ENCODE measurements around the gene NDOR1. TPM values are rescaled to one million over a fixed set of nuclear protein-coding genes. Genes with fewer than 3 reads are reported as not detected.

Gene NDOR1
- total RNA-seq, 4 donors from 2014 or later, result 14.3 to 47.5 (median 22.0) TPM

GRCh38 chr9:137222190-137223077, 16.9 kb downstream of the NDOR1 start, which contains the start of gene RNF208:
Gene RNF208 (minus strand): TSS chr9:137222240. CDS start chr9:137221212, 1,028 bp downstream.
- Histone ChIP-seq H3K27me3 (no peaks in the 10 kb centered on the region), H3K9me3 (no peaks in the 10 kb centered on the region), H3K4me3 (peak within 1 kb of the TSS; percentile 56 to 75 (median 62)), H3K36me3 (no peaks in the 10 kb centered on the region), H3K4me1 (peaks cover 18 to 50% (median 45%) of the 10 kb centered on the region in 4 donors), H3K27ac (peak within 1 kb of the TSS; percentile 91 to 96 (median 92))
- TF ChIP-seq CTCF (IDR thresholded peaks at IDR 0.05), result peak in 1 of 5 experiments; percentile 8
- no peak for TF ChIP-seq POLR2A (IDR thresholded peaks at IDR 0.05)
- in situ Hi-C loops (cut with MboI; ENCODE audit: low pct_ligation_motif_present in 1 of 4, low pct_unique_long_range_greater_than_20kb in 1 of 4, low sequenced_read_pairs in 3 of 4) (loop anchor here in 2 of 4 donors (10.0 to 25.0 kb wide), 2 partner anchors 98 to 110 kb away; partner anchors contain the start of gene DPP7 (in 1 of the 2)), intact Hi-C loops (cut with DNase I; ENCODE audit: low total_unique reads) (no loop called here)
- DNase-seq, result no peak
- 3% methylated on average over 14 of the region's 88 CpGs; no CpG with 5 or more reads in 1 of the 2 donors for WGBS, 2 donors (ENCODE audit: low coverage in 1 of 2)

GRCh38 chr9:137223078-137223970, 17.8 kb downstream of the NDOR1 start:
- H3K27ac ChIP-seq, result peak overlapping the region; percentile 91 to 96 (median 92)
- no peaks in the 10 kb centered on the region for H3K9me3 ChIP-seq
- peak overlapping the region; percentile 56 to 98 (median 70) for H3K4me3 ChIP-seq
- in situ Hi-C loops (cut with MboI; ENCODE audit: low pct_ligation_motif_present in 1 of 4, low pct_unique_long_range_greater_than_20kb in 1 of 4, low sequenced_read_pairs in 3 of 4), result loop anchor here in 2 of 4 donors (10.0 to 25.0 kb wide), 2 partner anchors 99 to 111 kb away; partner anchors contain the start of gene DPP7 (in 1 of the 2)
- no peak for TF ChIP-seq CTCF (IDR thresholded peaks at IDR 0.05)
- peak; percentile 61 to 69 (median 66) for TF ChIP-seq POLR2AphosphoS5 (IDR thresholded peaks at IDR 0.05)
- peak; percentile 63 for TF ChIP-seq POLR2A (IDR thresholded peaks at IDR 0.05)
- no peak for TF ChIP-seq EP300 (IDR thresholded peaks at IDR 0.05; ENCODE audit: low read depth)
- 2% methylated on average over 34 of the region's 63 CpGs; no CpG with 5 or more reads in 1 of the 2 donors for WGBS, 2 donors (ENCODE audit: low coverage in 1 of 2)
- peak; percentile 97 for DNase-seq
- H3K36me3 ChIP-seq, result no peaks in the 10 kb centered on the region
- intact Hi-C loops (cut with DNase I; ENCODE audit: low total_unique reads), result no loop called here
- peaks cover 18 to 49% (median 39%) of the 10 kb centered on the region in 4 donors for H3K4me1 ChIP-seq
- H3K27me3 ChIP-seq, result peaks cover 4% of the 10 kb centered on the region

- in situ Hi-C loops (cut with MboI; ENCODE audit: low pct_ligation_motif_present in 1 of 4, low pct_unique_long_range_greater_than_20kb in 1 of 4, low sequenced_read_pairs in 3 of 4), result loop anchor here in 2 of 4 donors (10.0 to 25.0 kb wide), 2 partner anchors 100 to 113 kb away; partner anchors contain the start of gene DPP7 (in 1 of the 2)
- Histone ChIP-seq H3K36me3 (no peaks in the 10 kb centered on the region), H3K27me3 (peaks cover 21% of the 10 kb centered on the region), H3K9me3 (no peaks in the 10 kb centered on the region), H3K27ac (peak within 1 kb of the TSS; percentile 91 to 96 (median 92)), H3K4me3 (peak within 1 kb of the TSS; percentile 56 to 98 (median 70)), H3K4me1 (peaks cover 18 to 49% (median 36%) of the 10 kb centered on the region in 4 donors)
- WGBS, 2 donors (ENCODE audit: low coverage in 1 of 2), result 47% methylated on average over 20 of the region's 23 CpGs; no CpG with 5 or more reads in 1 of the 2 donors
- TF ChIP-seq POLR2AphosphoS5 (IDR thresholded peaks at IDR 0.05), result no peak
- no peak for TF ChIP-seq POLR2A (IDR thresholded peaks at IDR 0.05)
- TF ChIP-seq EP300 (IDR thresholded peaks at IDR 0.05; ENCODE audit: low read depth), result no peak
- TF ChIP-seq CTCF (IDR thresholded peaks at IDR 0.05), result no peak
- DNase-seq, result no peak
- intact Hi-C loops (cut with DNase I; ENCODE audit: low total_unique reads), result loop anchor here (5.0 kb wide), 1 partner anchor 98 kb away; no protein-coding TSS in a partner anchor
Observed at GRCh38 chr9:137224830-137225694, 19.6 kb downstream of the NDOR1 start, which contains the start of gene CYSRT1. Gene CYSRT1 (plus strand): TSS chr9:137225174. CDS start chr9:137225622, 448 bp downstream.

Measured in transverse colon (tissue), 4 donors.